Nasal cavity respiratory epithelium epithelial cell of viscerocranial mucosa (primary cell): ENCODE results near the gene ITPKA. TPM values are rescaled to one million over a fixed set of nuclear protein-coding genes. Genes with fewer than 3 reads are reported as not detected.

Experiments used
- total RNA-seq: library from RNA; depleted of rRNA; stranded (reverse); fragments of >200 nt; gene quantifications from 2 replicates; pipeline ENCODE4 v1.2.3, GENCODE V29; 2014

Gene ITPKA
- 1.00 and 1.7 TPM in 2 replicates for total RNA-seq

DNA sequence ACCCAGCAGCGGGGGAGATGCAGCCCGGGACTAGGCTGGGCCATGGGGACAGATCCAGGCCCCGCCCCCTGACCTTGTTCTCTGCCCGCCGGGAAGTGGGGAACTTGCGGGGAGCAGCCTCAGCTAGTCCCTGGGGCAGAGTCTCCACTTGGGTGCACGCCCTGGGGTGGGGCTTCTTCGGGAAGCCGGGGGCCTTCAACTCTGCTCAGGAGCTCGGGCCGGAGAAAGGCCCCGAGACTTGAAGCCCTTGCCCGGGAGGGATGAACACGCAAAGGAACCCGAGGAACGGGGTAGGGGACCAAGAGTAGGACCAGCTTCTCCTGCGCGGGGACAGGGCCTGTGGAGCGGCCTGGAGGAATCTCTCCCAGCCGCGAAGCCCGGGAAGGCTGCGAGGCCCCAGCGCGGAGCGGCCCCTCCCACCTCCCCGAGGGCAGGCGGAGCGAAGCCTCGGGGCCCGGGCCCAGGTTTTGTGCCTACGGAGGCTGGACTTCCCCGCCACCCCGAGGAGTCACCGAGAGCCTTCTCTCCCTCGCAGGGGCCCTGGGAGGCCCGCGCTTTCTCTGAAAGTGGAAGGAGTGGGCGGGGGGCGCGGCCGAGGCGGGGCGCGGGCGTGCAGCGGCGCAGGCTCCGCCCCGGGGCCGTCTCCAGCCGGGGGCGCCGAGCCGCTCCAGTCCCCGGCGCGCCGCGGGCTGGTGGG is at the start of gene ITPKA:
Gene ITPKA, plus strand, starts transcription at position 670 of the 697 bp plus-strand sequence. CDS start 54 bp downstream, outside the sequence.

DNA sequence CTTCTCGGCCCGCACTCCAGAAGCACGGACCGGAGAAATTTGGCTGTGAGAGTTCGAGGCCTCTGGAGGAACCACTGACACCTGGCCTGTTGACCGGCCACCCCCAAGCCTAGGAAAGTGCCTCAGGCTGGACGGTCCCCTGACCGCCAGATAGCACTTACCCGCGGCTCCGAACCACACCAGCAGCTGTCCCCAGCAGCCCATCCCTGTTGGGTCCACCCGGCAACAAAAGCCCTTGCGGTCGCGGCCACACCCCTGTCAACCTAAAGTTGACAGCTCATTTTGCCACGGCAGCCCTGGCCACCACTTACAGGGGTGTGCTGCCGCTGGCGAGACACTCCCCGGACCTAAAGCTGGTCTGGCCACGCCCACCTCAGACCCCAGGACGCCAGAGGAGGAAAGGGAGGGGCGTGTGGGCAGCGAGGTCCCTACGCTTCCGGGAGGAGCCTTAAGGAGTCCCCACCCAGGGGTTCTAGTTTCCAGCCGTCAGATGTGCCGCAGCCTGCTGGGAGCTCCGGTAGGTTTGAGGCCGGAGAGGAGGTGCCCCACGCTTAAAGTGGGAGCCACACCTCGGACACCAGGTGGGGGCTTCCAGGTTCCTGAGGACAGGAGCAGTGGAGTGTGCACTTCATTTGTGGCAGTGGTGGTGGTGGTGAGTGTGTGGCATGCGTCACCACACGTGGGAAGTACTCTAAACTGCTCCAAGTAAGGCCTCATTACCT is 20.0 kb downstream of the ITPKA start, which contains the start of gene LTK:
Gene LTK, minus strand, starts transcription at position 322 of the 722 bp plus-strand sequence. Its CDS starts 118 bp downstream, at position 204.

Other genes starting within 250 kb of the ITPKA start
- 0.28 and 0.34 TPM in 2 replicates for gene OIP5, start 161.3 kb upstream of the ITPKA start, total RNA-seq
- gene NUSAP1, start 161.0 kb upstream of the ITPKA start, total RNA-seq, result 3.5 and 5.5 TPM in 2 replicates
- 22.5 and 37.6 TPM in 2 replicates for gene NDUFAF1, start 91.4 kb upstream of the ITPKA start, total RNA-seq
- 13.7 and 26.2 TPM in 2 replicates for gene RTF1, start 76.8 kb upstream of the ITPKA start, total RNA-seq
- gene LTK, start 20.0 kb downstream of the ITPKA start, total RNA-seq, result under 0.01 TPM in 1 of 2 replicates, not detected in the other
- gene RPAP1, start 50.4 kb downstream of the ITPKA start, total RNA-seq, result 31.8 and 41.4 TPM in 2 replicates
- 4.1 and 9.3 TPM in 2 replicates for gene TYRO3, start 65.3 kb downstream of the ITPKA start, total RNA-seq
- gene MGA, start 166.5 kb downstream of the ITPKA start, total RNA-seq, result 32.1 and 52.8 TPM in 2 replicates